HEK293 (cell line): ENCODE results near the gene DCST1.
A peak's percentile ranks its signal among the peaks of the same experiment; 100 is the strongest.

Experiments
- BCL11A ChIP-seq: fragments of 450-650 bp; formaldehyde crosslinking; IDR thresholded peaks from 2 replicates; pipeline ENCODE4 v1.5.1; 2016; ENCODE audit warnings: low read depth, missing biosample characterization, missing genetic modification characterization
- GLIS2 ChIP-seq: fragments of 450-650 bp; formaldehyde crosslinking; IDR thresholded peaks from 2 replicates; pipeline ENCODE4 v1.5.1; 2016; ENCODE audit warnings: missing biosample characterization, missing genetic modification characterization
- HOXD13 ChIP-seq: sonication (generic); formaldehyde crosslinking; IDR thresholded peaks from 2 replicates; pipeline ENCODE4 v1.8.0; 2022; ENCODE audit warnings: missing genetic modification reagents, borderline replicate concordance
- KLF10 ChIP-seq: fragments of 450-650 bp; IDR thresholded peaks from 2 replicates; pipeline ENCODE4 v1.5.1; 2018; ENCODE audit warnings: missing biosample characterization, mild to moderate bottlenecking, missing genetic modification characterization
- OSR2 ChIP-seq: fragments of 450-650 bp; formaldehyde crosslinking; IDR thresholded peaks from 2 replicates; pipeline ENCODE4 v1.5.1; 2016; ENCODE audit warnings: missing biosample characterization, missing genetic modification characterization
- SP2 ChIP-seq: fragments of 450-650 bp; formaldehyde crosslinking; IDR thresholded peaks from 2 replicates; pipeline ENCODE4 v1.5.1; 2016; ENCODE audit warnings: missing biosample characterization, missing genetic modification characterization
- ZBTB48 ChIP-seq: fragments of 450-650 bp; formaldehyde crosslinking; IDR thresholded peaks from 2 replicates; pipeline ENCODE4 v1.5.1; 2016; ENCODE audit warnings: missing biosample characterization, missing genetic modification characterization
- ZNF24 ChIP-seq: fragments of 450-650 bp; formaldehyde crosslinking; IDR thresholded peaks from 2 replicates; pipeline ENCODE4 v1.5.1; 2016; ENCODE audit warnings: missing biosample characterization, missing genetic modification characterization
- ZNF324 ChIP-seq: fragments of 450-650 bp; formaldehyde crosslinking; IDR thresholded peaks from 2 replicates; pipeline ENCODE4 v1.5.1; 2016; ENCODE audit warnings: missing biosample characterization, missing genetic modification characterization
- ZNF341 ChIP-seq: fragments of 450-650 bp; formaldehyde crosslinking; IDR thresholded peaks from 2 replicates; pipeline ENCODE4; 2016; ENCODE audit warnings: low read depth, missing biosample characterization, missing genetic modification characterization
- ZNF366 ChIP-seq: fragments of 450-650 bp; formaldehyde crosslinking; conservative IDR thresholded peaks from 2 replicates; pipeline ENCODE4 v1.5.1; 2016; ENCODE audit warnings: missing biosample characterization, missing genetic modification characterization
- ZNF37A ChIP-seq: fragments of 450-650 bp; IDR thresholded peaks from 2 replicates; pipeline ENCODE4 v1.5.1; 2018; ENCODE audit warnings: missing biosample characterization, missing genetic modification characterization
- ZNF423 ChIP-seq: fragments of 450-650 bp; formaldehyde crosslinking; IDR thresholded peaks from 2 replicates; pipeline ENCODE4 v1.5.1; 2016; ENCODE audit warnings: missing biosample characterization, missing genetic modification characterization
- ZNF555 ChIP-seq: fragments of 450-650 bp; formaldehyde crosslinking; conservative IDR thresholded peaks from 2 replicates; pipeline ENCODE4 v1.5.1; 2017; ENCODE audit warnings: missing biosample characterization, mild to moderate bottlenecking, missing genetic modification characterization, inconsistent platforms
- ZNF561 ChIP-seq: fragments of 450-650 bp; IDR thresholded peaks from 2 replicates; pipeline ENCODE4 v1.5.1; 2018; ENCODE audit warnings: missing biosample characterization, missing genetic modification characterization, borderline replicate concordance
- ZNF629 ChIP-seq: fragments of 450-650 bp; formaldehyde crosslinking; IDR thresholded peaks from 2 replicates; pipeline ENCODE4 v1.5.1; 2017; ENCODE audit warnings: missing biosample characterization, missing genetic modification characterization
- ZNF701 ChIP-seq: fragments of 450-650 bp; formaldehyde crosslinking; IDR thresholded peaks from 2 replicates; pipeline ENCODE4 v1.5.1; 2016; ENCODE audit warnings: missing biosample characterization, missing genetic modification characterization
- TF ChIP-seq, protein P1 (sequence below): fragments of 450-650 bp; formaldehyde crosslinking; IDR thresholded peaks from 2 replicates; pipeline ENCODE4 v1.5.1; 2016; ENCODE audit warnings: missing biosample characterization, missing genetic modification characterization
- TF ChIP-seq, protein P2 (sequence below): fragments of 450-650 bp; IDR thresholded peaks from 2 replicates; pipeline ENCODE4 v1.5.1; 2018; ENCODE audit warnings: missing biosample characterization, mild to moderate bottlenecking, missing genetic modification characterization
- TF ChIP-seq, protein P3 (sequence below): fragments of 450-650 bp; formaldehyde crosslinking; IDR thresholded peaks from 2 replicates; pipeline ENCODE4 v1.5.1; 2016; ENCODE audit warnings: missing biosample characterization, missing genetic modification characterization
- TF ChIP-seq, protein P4 (sequence below): sonication (generic); formaldehyde crosslinking; IDR thresholded peaks from 2 replicates; pipeline ENCODE4 v1.8.1; 2022; ENCODE audit warnings: mild to moderate bottlenecking, moderate library complexity, missing genetic modification reagents
- TF ChIP-seq, protein P5 (sequence below): fragments of 450-650 bp; formaldehyde crosslinking; IDR thresholded peaks from 2 replicates; pipeline ENCODE4 v1.5.1; 2017; ENCODE audit warnings: missing biosample characterization, missing genetic modification characterization
- TF ChIP-seq, protein P6 (sequence below): fragments of 450-650 bp; formaldehyde crosslinking; IDR thresholded peaks from 2 replicates; pipeline ENCODE4 v1.5.1; 2016; ENCODE audit warnings: missing biosample characterization, missing genetic modification characterization
- TF ChIP-seq, protein P7 (sequence below): fragments of 450-650 bp; formaldehyde crosslinking; IDR thresholded peaks from 2 replicates; pipeline ENCODE4 v1.5.1; 2016; ENCODE audit warnings: missing biosample characterization, missing genetic modification characterization
- TF ChIP-seq, protein P8 (sequence below): fragments of 450-650 bp; formaldehyde crosslinking; IDR thresholded peaks from 2 replicates; pipeline ENCODE4 v1.5.1; 2016; ENCODE audit warnings: missing biosample characterization, missing genetic modification characterization

The DCST1 gene

DNA sequence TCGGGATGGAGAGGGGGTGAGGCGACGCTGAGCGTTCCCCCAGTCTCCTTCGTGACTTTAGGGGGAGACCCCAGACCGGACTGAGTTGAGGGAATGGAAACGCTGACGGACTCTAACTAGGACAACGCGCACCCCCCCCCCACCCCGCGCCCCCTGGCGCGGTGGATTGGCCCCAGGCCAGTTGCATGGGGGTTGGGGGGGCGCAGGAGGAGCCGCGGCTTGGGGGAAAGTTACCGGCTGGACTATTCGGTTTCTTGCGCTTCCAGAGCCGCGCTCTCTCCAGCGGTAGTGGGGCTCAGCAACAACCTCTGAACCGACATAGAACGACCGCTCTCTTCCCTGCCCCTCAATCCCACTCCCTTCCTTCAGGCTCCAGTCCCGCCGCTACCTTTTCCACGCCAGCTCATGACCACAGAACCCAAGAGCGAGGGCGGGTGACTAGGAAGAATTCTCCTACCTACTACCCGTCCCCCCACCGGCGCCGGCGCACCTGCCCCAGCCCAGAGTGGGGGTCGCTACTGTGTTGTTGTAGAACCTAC lies 30.3 kb upstream of the DCST1 start (continued):
- TF ChIP-seq, protein P1, sequence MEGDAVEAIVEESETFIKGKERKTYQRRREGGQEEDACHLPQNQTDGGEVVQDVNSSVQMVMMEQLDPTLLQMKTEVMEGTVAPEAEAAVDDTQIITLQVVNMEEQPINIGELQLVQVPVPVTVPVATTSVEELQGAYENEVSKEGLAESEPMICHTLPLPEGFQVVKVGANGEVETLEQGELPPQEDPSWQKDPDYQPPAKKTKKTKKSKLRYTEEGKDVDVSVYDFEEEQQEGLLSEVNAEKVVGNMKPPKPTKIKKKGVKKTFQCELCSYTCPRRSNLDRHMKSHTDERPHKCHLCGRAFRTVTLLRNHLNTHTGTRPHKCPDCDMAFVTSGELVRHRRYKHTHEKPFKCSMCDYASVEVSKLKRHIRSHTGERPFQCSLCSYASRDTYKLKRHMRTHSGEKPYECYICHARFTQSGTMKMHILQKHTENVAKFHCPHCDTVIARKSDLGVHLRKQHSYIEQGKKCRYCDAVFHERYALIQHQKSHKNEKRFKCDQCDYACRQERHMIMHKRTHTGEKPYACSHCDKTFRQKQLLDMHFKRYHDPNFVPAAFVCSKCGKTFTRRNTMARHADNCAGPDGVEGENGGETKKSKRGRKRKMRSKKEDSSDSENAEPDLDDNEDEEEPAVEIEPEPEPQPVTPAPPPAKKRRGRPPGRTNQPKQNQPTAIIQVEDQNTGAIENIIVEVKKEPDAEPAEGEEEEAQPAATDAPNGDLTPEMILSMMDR (tag by site-specific recombination): peak; percentile 47; the same call in 1 of the 2 replicates
- peak; percentile 41; the same call in 1 of the 2 replicates for TF ChIP-seq KLF10
- TF ChIP-seq, protein P2, sequence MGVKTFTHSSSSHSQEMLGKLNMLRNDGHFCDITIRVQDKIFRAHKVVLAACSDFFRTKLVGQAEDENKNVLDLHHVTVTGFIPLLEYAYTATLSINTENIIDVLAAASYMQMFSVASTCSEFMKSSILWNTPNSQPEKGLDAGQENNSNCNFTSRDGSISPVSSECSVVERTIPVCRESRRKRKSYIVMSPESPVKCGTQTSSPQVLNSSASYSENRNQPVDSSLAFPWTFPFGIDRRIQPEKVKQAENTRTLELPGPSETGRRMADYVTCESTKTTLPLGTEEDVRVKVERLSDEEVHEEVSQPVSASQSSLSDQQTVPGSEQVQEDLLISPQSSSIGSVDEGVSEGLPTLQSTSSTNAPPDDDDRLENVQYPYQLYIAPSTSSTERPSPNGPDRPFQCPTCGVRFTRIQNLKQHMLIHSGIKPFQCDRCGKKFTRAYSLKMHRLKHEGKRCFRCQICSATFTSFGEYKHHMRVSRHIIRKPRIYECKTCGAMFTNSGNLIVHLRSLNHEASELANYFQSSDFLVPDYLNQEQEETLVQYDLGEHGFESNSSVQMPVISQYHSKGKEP (tag by site-specific recombination): 0 out of 2 replicates have a peak, but pooled peaks have one; percentile 16
- TF ChIP-seq, protein P3, sequence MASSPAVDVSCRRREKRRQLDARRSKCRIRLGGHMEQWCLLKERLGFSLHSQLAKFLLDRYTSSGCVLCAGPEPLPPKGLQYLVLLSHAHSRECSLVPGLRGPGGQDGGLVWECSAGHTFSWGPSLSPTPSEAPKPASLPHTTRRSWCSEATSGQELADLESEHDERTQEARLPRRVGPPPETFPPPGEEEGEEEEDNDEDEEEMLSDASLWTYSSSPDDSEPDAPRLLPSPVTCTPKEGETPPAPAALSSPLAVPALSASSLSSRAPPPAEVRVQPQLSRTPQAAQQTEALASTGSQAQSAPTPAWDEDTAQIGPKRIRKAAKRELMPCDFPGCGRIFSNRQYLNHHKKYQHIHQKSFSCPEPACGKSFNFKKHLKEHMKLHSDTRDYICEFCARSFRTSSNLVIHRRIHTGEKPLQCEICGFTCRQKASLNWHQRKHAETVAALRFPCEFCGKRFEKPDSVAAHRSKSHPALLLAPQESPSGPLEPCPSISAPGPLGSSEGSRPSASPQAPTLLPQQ (tag by site-specific recombination): 0 out of 2 replicates have a peak, but pooled peaks have one; percentile 32
- peak; percentile 59; the same call in 1 of the 2 replicates for TF ChIP-seq ZBTB48 (tag by site-specific recombination)
- TF ChIP-seq, protein P4, sequence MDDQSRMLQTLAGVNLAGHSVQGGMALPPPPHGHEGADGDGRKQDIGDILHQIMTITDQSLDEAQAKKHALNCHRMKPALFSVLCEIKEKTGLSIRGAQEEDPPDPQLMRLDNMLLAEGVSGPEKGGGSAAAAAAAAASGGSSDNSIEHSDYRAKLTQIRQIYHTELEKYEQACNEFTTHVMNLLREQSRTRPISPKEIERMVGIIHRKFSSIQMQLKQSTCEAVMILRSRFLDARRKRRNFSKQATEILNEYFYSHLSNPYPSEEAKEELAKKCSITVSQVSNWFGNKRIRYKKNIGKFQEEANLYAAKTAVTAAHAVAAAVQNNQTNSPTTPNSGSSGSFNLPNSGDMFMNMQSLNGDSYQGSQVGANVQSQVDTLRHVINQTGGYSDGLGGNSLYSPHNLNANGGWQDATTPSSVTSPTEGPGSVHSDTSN (CRISPR knock-in tag): no peak
- TF ChIP-seq ZNF423 (tag by site-specific recombination): peak; percentile 70
- TF ChIP-seq ZNF629: 0 out of 2 replicates have a peak, but pooled peaks have one; percentile 12
- no peak for TF ChIP-seq HOXD13 (CRISPR knock-in tag)
- no peak for TF ChIP-seq ZNF555 (tag by site-specific recombination)
- TF ChIP-seq, protein P5, sequence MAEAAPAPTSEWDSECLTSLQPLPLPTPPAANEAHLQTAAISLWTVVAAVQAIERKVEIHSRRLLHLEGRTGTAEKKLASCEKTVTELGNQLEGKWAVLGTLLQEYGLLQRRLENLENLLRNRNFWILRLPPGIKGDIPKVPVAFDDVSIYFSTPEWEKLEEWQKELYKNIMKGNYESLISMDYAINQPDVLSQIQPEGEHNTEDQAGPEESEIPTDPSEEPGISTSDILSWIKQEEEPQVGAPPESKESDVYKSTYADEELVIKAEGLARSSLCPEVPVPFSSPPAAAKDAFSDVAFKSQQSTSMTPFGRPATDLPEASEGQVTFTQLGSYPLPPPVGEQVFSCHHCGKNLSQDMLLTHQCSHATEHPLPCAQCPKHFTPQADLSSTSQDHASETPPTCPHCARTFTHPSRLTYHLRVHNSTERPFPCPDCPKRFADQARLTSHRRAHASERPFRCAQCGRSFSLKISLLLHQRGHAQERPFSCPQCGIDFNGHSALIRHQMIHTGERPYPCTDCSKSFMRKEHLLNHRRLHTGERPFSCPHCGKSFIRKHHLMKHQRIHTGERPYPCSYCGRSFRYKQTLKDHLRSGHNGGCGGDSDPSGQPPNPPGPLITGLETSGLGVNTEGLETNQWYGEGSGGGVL (tag by site-specific recombination): peak; percentile 89; the same call in 1 of the 2 replicates
- TF ChIP-seq OSR2 (tag by site-specific recombination): peak; percentile 70
- no peak for TF ChIP-seq ZNF561 (tag by site-specific recombination)
- no peak for TF ChIP-seq ZNF701 (tag by site-specific recombination)
- TF ChIP-seq, protein P6, sequence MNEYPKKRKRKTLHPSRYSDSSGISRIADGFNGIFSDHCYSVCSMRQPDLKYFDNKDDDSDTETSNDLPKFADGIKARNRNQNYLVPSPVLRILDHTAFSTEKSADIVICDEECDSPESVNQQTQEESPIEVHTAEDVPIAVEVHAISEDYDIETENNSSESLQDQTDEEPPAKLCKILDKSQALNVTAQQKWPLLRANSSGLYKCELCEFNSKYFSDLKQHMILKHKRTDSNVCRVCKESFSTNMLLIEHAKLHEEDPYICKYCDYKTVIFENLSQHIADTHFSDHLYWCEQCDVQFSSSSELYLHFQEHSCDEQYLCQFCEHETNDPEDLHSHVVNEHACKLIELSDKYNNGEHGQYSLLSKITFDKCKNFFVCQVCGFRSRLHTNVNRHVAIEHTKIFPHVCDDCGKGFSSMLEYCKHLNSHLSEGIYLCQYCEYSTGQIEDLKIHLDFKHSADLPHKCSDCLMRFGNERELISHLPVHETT (tag by site-specific recombination): no peak
- TF ChIP-seq ZNF37A (tag by site-specific recombination): no peak
- 0 out of 2 replicates have a peak, but pooled peaks have one; percentile 10 for TF ChIP-seq GLIS2 (tag by site-specific recombination)
- TF ChIP-seq, protein P7, sequence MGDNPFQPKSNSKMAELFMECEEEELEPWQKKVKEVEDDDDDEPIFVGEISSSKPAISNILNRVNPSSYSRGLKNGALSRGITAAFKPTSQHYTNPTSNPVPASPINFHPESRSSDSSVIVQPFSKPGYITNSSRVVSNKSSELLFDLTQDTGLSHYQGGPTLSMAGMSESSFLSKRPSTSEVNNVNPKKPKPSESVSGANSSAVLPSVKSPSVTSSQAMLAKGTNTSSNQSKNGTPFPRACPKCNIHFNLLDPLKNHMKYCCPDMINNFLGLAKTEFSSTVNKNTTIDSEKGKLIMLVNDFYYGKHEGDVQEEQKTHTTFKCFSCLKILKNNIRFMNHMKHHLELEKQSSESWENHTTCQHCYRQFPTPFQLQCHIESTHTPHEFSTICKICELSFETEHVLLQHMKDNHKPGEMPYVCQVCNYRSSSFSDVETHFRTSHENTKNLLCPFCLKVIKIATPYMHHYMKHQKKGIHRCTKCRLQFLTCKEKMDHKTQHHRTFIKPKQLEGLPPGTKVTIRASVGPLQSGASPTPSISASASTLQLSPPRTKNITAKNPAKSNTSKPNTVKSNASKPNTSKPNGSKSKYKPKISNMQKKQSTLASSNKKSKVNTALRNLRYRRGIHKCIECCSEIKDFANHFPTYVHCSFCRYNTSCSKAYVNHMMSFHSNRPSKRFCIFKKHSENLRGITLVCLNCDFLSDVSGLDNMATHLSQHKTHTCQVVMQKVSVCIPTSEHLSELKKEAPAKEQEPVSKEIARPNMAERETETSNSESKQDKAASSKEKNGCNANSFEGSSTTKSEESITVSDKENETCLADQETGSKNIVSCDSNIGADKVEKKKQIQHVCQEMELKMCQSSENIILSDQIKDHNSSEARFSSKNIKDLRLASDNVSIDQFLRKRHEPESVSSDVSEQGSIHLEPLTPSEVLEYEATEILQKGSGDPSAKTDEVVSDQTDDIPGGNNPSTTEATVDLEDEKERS: no peak
- TF ChIP-seq SP2 (tag by site-specific recombination): no peak
- TF ChIP-seq ZNF24: 0 out of 2 replicates have a peak, but pooled peaks have one; percentile 9
- 0 out of 2 replicates have a peak, but pooled peaks have one; percentile 53 for TF ChIP-seq BCL11A
- TF ChIP-seq ZNF366 (tag by site-specific recombination): 0 out of 2 replicates have a peak, but pooled peaks have one; percentile 13
- TF ChIP-seq, protein P8, sequence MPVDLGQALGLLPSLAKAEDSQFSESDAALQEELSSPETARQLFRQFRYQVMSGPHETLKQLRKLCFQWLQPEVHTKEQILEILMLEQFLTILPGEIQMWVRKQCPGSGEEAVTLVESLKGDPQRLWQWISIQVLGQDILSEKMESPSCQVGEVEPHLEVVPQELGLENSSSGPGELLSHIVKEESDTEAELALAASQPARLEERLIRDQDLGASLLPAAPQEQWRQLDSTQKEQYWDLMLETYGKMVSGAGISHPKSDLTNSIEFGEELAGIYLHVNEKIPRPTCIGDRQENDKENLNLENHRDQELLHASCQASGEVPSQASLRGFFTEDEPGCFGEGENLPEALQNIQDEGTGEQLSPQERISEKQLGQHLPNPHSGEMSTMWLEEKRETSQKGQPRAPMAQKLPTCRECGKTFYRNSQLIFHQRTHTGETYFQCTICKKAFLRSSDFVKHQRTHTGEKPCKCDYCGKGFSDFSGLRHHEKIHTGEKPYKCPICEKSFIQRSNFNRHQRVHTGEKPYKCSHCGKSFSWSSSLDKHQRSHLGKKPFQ (tag by site-specific recombination): no peak
- TF ChIP-seq ZNF341 (tag by site-specific recombination): peak; percentile 41; the same call in 1 of the 2 replicates
- no peak for TF ChIP-seq ZNF324 (tag by site-specific recombination)
